HG02588 (cell line): Measurements from ENCODE around the gene MADD.

Source experiments
- ATAC-seq: cut with Tn5 transposase; IDR thresholded peaks from one replicate; pipeline ENCODE4 v1.9.1; 2021; ENCODE audit warnings: mild to moderate bottlenecking, moderate library complexity; ENCODE audit not compliant: unreplicated experiment

Gene MADD

DNA sequence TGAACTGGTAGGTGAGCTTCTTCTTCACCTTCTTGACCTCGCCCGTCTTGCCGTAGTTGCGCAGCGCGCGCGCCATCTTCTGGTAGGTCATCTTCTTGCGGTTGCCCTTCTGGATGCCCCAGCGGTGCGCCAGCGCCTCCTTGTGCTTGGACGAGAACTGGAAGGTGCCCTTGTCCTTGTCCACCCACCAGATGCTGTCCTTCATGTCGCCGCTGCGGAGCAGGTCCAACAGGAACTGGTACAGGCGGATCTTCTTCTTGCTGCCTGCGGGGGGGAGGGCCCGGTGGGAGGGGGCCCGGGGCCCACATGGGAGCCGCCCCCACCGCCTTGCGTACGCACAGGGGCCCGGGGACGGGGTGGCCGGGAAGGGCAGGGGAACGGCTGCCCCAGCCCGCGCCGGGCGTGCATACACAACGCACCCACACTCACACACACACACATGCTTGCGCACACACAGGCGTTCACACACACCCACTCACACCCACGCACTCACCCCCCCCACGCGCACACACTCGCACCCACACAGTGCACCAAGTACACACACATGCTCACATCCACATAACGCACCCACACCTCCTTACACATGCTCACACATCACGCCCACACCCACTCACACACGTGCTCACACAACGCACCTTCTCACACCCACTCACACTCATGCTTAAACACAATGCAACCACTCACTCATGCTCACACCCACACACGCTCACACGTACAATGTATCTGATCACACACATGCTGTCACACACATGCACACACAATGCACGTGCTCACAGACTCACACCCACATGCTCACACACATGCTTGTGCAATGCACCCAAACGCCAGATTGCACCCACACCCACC is 85.6 kb downstream of the MADD start:
- ATAC-seq: no peak

DNA sequence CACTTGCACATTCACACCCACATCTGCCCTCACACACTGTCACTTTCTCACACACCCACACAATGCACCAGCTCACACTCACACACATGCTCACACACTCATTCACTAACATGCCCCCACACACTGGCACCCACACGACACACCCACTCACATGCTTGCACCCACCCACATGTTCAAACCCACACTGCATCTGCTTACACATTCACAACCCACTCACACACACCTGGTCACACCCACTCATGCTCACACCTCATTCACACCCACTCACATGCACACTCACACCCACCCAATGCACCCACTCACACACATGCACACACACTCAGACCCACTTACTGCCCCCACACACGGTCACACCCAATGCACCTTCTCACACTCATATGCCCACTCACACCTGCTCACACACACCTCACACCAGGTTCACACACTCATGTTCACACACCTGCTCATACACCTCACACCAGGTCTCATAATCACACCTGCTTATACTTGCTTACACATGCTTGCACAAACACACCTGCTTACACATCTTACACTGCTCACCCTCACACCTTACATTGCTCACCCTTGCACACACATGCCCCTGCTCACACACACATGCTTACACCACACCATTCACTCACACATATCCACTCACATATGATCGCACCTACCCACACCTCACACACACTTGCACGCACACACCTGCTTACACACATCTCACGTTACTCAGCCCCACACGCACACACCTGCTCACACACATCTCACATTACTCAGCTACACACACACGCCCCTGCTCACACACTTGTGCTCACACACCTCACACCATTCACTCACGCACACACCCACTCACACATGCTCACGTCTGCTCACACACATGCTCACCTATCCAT is 86.4 kb downstream of the MADD start:
- ATAC-seq: no peak

DNA sequence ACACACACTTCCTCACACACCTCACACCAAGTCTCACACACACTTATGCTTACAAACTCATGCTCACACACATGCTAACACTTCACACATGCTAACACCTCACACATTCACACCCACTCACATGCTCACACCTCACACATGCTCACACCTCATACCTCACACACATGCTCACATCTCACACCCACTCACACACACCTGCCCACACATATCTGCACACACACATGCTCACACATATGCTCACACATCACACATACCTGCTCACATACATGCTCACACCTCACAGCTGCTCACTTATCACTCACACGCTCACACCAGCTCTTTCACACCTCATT is 87.0 kb downstream of the MADD start:
- no peak for ATAC-seq

- no peak for ATAC-seq
Measured at GRCh38 chr11:47357985-47358730, 88.2 kb downstream of the MADD start.

DNA sequence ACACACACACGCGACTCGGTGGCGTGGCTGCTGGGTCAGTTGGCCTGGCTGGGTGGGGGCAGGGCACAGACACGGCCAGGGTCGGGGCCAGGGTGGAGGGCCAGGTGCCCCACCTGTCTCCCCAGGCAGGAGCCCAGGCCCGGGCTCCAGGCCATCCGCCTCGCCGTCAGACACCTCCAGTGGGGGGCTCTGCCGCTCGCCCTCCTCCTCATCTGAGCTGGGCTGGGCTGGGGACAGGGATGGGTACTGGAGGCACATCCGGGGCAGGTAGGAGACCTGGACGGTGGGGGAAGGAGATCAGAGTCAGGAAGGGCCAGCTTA is 88.8 kb downstream of the MADD start:
- ATAC-seq: no peak

GRCh38 chr11:47359162-47359561 is 89.2 kb downstream of the MADD start:
- ATAC-seq: no peak

DNA sequence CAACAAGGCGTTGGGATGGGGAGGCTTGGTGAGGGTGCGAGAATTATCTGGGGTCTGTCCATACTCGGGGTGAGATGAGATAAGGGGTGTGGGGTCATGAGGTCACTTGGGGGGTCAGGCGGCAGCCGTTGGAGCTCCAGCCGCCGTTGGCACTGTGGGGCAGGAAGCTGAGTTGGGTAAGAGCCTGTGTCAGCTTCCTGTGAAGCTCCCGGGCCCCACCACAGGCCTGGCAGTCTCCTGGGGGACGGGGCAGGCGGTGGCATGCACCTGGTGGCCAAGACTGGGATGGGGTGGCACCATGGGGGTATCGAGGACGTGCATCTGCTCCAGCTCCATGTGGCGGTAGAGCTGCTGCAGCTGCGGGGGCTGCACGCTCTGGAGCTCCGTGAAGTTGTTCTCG is 89.7 kb downstream of the MADD start:
- ATAC-seq: no peak

- ATAC-seq: no peak
Measured at GRCh38 chr11:47360341-47360740, 90.4 kb downstream of the MADD start.

- ATAC-seq: no peak
Measured at GRCh38 chr11:47361419-47361818, 91.5 kb downstream of the MADD start.

- ATAC-seq: no peak
Measured at GRCh38 chr11:47366020-47366490, 96.1 kb downstream of the MADD start.

- ATAC-seq: no peak
Measured at GRCh38 chr11:47369676-47370075, 99.7 kb downstream of the MADD start.

DNA sequence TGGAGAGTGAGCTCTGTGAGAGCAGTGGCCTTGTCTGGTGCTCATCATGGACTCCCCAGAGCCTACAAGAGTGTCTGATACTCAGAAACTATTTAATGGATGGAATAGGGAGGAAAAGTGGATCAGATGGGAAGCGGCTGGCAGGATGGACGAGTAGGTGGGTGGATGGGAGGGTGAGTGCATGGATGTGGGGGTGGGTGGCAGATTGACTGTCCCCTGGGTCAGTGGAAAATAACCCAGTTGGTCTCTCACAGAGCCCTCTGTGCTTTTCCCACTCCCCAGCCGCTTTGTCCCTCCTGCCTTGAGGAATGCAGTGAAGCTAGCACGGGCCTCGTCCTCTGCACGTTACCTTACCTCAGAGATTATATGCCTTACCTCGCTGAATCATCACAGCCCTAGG is 102.5 kb downstream of the MADD start:
- no peak for ATAC-seq

DNA sequence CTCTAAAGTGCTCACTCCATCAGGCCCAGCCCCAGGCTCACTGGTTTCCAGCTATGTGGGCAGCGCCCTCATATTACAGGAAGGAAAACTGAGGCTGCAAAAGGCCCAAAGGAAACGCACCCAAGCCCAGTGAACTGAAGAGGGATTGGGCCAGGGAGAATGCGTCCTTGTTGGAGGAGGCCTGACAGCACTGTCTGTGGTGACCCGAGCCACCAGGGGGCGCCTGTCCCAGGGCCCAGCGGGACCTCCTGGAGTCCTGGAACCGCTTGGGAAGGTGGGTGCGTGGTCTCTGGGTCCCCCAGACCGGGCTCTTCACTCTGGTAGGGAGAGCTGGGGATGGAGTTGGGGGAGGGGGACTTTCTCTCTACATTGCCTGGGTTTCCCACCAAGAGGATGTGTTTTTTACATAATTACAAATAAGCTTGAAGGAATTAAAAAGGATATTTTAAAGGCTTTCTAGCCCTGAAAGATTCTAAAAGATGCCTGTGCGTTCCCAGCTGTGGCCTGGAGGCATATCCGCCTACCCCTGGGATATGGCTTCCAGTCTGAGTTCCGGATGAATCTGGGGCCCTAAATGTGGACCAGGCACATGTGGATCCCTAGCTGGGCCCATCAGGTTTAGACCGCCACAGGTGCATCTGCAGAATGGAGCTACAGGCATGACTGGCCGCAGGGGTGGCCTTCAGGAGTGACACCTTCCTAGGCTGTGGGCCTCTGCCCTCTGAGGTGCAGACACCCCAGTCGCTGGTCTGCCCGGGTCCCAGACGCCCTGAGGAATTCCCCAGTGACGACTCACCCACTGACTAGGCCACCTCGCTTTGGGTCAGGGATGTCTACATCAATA is 104.2 kb downstream of the MADD start:
- ATAC-seq: no peak

DNA sequence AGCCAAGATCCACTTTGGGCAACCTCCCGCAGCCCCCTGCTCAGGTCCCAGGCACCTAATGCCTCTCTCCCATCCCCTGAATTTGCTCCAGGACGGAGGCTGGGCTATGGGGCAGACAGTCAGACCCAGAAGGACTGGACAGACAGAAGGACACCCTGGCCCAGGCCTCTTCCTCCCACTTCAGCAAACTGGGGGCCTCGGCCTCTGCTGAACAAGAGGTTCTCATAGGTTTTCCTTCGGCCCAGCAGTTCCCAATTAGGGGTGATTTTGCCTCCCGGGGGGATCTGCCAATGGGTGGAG is 104.7 kb downstream of the MADD start:
- no peak for ATAC-seq

GRCh38 chr11:47375020-47375419 is 105.1 kb downstream of the MADD start:
- ATAC-seq: no peak

GRCh38 chr11:47375546-47376085 is 105.7 kb downstream of the MADD start:
- ATAC-seq: no peak

DNA sequence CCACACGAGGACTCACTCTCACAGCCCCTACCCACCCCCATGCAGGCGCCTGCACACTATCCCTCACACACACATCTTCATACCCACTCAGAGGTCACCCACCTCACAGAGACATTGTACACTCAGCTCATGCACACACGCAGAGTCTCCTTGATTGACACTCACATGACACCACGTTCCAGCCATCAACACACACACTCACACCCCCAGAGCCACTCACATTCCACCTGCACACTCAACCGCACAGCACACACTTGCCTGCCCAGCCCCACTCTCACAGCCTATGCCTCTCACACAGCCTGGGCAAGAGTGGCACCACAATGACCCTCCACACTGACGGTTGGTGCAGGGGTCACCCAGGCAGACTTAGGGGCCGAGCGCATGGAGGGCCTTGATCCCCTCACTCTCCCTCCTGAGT is 106.2 kb downstream of the MADD start:
- ATAC-seq: no peak

GRCh38 chr11:47376525-47377371 is 106.8 kb downstream of the MADD start:
- ATAC-seq: no peak

GRCh38 chr11:47377571-47378009 is 107.7 kb downstream of the MADD start:
- no peak for ATAC-seq
